ENCODE measurements around the gene NUDT3.

DNA sequence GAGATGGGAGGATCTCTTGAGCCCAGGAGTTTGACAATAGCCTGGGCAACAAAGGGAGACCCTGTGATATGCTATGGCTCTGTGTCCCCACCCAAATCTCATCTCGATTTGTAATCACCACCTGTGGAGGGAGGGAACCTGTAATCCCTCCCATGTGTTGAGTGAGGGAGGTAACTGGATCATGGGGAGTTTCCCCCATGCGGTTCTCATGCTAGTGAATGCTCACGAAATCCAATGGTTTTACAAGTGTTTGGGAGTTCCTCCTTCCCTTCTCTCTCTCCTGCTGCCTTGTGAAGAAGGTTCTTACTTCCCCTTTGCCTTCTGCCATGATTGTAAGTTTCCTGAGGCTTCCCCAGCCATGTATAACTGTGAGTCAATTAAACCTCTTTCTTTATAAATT lies 3.4 kb downstream of the NUDT3 start:
- TF ChIP-seq, protein P1, sequence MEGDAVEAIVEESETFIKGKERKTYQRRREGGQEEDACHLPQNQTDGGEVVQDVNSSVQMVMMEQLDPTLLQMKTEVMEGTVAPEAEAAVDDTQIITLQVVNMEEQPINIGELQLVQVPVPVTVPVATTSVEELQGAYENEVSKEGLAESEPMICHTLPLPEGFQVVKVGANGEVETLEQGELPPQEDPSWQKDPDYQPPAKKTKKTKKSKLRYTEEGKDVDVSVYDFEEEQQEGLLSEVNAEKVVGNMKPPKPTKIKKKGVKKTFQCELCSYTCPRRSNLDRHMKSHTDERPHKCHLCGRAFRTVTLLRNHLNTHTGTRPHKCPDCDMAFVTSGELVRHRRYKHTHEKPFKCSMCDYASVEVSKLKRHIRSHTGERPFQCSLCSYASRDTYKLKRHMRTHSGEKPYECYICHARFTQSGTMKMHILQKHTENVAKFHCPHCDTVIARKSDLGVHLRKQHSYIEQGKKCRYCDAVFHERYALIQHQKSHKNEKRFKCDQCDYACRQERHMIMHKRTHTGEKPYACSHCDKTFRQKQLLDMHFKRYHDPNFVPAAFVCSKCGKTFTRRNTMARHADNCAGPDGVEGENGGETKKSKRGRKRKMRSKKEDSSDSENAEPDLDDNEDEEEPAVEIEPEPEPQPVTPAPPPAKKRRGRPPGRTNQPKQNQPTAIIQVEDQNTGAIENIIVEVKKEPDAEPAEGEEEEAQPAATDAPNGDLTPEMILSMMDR (IDR thresholded peaks at IDR 0.05) = no peak
- TF ChIP-seq POLR2A (IDR thresholded peaks at IDR 0.05) = no peak
